ENCODE measurements around the gene PALLD.

PALLD gene

GRCh38 chr4:168621806-168622589, 125.1 kb downstream of the PALLD start:
- peak; percentile 93 for DNase-seq (ENCODE audit: low read depth, low spot score)

- DNase-seq (ENCODE audit: low read depth, low spot score): no peak
These were observed 125.7 kb downstream of the PALLD start for GRCh38 chr4:168622600-168622999.

GRCh38 chr4:168623011-168623410, 126.2 kb downstream of the PALLD start:
- DNase-seq (ENCODE audit: low read depth, low spot score): no peak

- peak; percentile 1 for DNase-seq (ENCODE audit: low read depth, low spot score)
These were observed 126.6 kb downstream of the PALLD start for GRCh38 chr4:168623484-168623883.

GRCh38 chr4:168628251-168628650, 131.4 kb downstream of the PALLD start:
- no peak for DNase-seq (ENCODE audit: low read depth, low spot score)

- DNase-seq (ENCODE audit: low read depth, low spot score): no peak
These were observed 132.7 kb downstream of the PALLD start for GRCh38 chr4:168629566-168629965.

GRCh38 chr4:168630445-168631187, 133.8 kb downstream of the PALLD start:
- peak; percentile 91 for DNase-seq (ENCODE audit: low read depth, low spot score)

- peak; percentile 95 for DNase-seq (ENCODE audit: low read depth, low spot score)
These were observed 134.7 kb downstream of the PALLD start for GRCh38 chr4:168631241-168632162.

GRCh38 chr4:168632301-168632725, 135.5 kb downstream of the PALLD start:
- peak; percentile 74 for DNase-seq (ENCODE audit: low read depth, low spot score)

GRCh38 chr4:168633064-168633463, 136.2 kb downstream of the PALLD start:
- peak; percentile 60 for DNase-seq (ENCODE audit: low read depth, low spot score)

- DNase-seq (ENCODE audit: low read depth, low spot score): no peak
These were observed 136.6 kb downstream of the PALLD start for GRCh38 chr4:168633496-168633895.

GRCh38 chr4:168634276-168634802, 137.5 kb downstream of the PALLD start:
- peak; percentile 99 for DNase-seq (ENCODE audit: low read depth, low spot score)

GRCh38 chr4:168636040-168636439, 139.2 kb downstream of the PALLD start:
- no peak for DNase-seq (ENCODE audit: low read depth, low spot score)

- peak; percentile 83 for DNase-seq (ENCODE audit: low read depth, low spot score)
These were observed 139.8 kb downstream of the PALLD start for GRCh38 chr4:168636506-168637196.

GRCh38 chr4:168637872-168638756, 141.3 kb downstream of the PALLD start:
- DNase-seq (ENCODE audit: low read depth, low spot score): no peak

- no peak for DNase-seq (ENCODE audit: low read depth, low spot score)
These were observed 143.1 kb downstream of the PALLD start for GRCh38 chr4:168639914-168640313.

GRCh38 chr4:168641811-168642140, 144.9 kb downstream of the PALLD start:
- DNase-seq (ENCODE audit: low read depth, low spot score): no peak

- no peak for DNase-seq (ENCODE audit: low read depth, low spot score)
These were observed 145.7 kb downstream of the PALLD start for GRCh38 chr4:168642591-168642990.

GRCh38 chr4:168643111-168643795, 146.4 kb downstream of the PALLD start:
- DNase-seq (ENCODE audit: low read depth, low spot score): peak; percentile 43

GRCh38 chr4:168643796-168644159, 146.9 kb downstream of the PALLD start:
- no peak for DNase-seq (ENCODE audit: low read depth, low spot score)

Data from astrocyte of the hippocampus (primary cell).